ENCODE measurements around the gene RASGRF1. TPM values are rescaled to one million over a fixed set of nuclear protein-coding genes. Genes with fewer than 3 reads are reported as not detected.

The RASGRF1 gene
- total RNA-seq, 4 donors from 2014 or later, result 0.80 TPM; not detected in 3

GRCh38 chr15:79082363-79083070, 8.1 kb downstream of the RASGRF1 start:
- H3K27me3 ChIP-seq, result peaks cover 35% of the 10 kb centered on the region
- H3K27ac ChIP-seq, result no peak overlapping the region
- no peaks in the 10 kb centered on the region for H3K4me1 ChIP-seq
- no peaks in the 10 kb centered on the region for H3K36me3 ChIP-seq
- no peak overlapping the region for H3K4me3 ChIP-seq
- DNase-seq (ENCODE audit: low spot score in 2 of 2), result no peak
- H3K9me3 ChIP-seq, result no peaks in the 10 kb centered on the region
- WGBS, result 71% methylated on average over 6 of the region's 6 CpGs
- TF ChIP-seq POLR2AphosphoS5 (IDR thresholded peaks at IDR 0.05) (no peak), EP300 (IDR thresholded peaks at IDR 0.05) (no peak), POLR2A (IDR thresholded peaks at IDR 0.05) (no peak)
- TF ChIP-seq, protein P1, sequence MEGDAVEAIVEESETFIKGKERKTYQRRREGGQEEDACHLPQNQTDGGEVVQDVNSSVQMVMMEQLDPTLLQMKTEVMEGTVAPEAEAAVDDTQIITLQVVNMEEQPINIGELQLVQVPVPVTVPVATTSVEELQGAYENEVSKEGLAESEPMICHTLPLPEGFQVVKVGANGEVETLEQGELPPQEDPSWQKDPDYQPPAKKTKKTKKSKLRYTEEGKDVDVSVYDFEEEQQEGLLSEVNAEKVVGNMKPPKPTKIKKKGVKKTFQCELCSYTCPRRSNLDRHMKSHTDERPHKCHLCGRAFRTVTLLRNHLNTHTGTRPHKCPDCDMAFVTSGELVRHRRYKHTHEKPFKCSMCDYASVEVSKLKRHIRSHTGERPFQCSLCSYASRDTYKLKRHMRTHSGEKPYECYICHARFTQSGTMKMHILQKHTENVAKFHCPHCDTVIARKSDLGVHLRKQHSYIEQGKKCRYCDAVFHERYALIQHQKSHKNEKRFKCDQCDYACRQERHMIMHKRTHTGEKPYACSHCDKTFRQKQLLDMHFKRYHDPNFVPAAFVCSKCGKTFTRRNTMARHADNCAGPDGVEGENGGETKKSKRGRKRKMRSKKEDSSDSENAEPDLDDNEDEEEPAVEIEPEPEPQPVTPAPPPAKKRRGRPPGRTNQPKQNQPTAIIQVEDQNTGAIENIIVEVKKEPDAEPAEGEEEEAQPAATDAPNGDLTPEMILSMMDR (IDR thresholded peaks at IDR 0.05), result no peak

DNA sequence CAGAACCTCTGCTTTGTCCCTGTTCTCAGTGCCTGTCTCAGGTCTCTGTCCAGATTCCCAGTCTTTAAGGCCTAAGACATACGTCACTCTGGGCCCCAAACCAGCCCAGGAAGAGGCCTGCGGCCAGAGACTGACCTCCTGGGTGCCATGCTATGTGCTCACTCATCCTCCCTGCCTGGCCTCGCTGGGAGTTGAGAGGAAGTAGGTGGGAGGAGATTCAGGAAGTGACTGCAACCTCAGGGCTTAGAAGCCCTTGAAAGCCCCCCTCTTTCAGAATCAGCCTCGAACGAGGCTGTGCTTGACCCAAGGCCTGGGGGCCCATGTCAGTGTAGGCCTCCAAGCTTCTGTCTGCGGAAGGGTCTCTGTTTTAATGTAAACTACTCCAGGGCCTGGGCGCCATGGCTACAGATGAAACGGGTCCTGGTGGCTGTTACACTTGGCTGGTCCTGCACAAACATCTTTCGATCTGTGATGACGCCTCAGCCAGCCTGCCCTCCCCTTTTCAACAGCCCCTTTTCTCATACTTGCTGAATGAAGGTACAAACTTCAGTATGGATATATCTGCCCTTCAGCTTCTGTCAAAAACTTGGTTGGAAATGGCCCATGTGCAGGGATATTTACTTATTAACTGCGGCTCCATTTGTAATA, 11.7 kb downstream of the RASGRF1 start:
- Histone ChIP-seq H3K36me3 (no peaks in the 10 kb centered on the region), H3K4me1 (no peaks in the 10 kb centered on the region), H3K9me3 (no peaks in the 10 kb centered on the region), H3K27me3 (peaks cover 8% of the 10 kb centered on the region), H3K27ac (no peak overlapping the region), H3K4me3 (no peak overlapping the region)
- 93% methylated on average over 9 of the region's 11 CpGs for WGBS
- TF ChIP-seq, protein P1 (IDR thresholded peaks at IDR 0.05), result no peak
- TF ChIP-seq EP300 (IDR thresholded peaks at IDR 0.05), result no peak
- no peak for TF ChIP-seq POLR2AphosphoS5 (IDR thresholded peaks at IDR 0.05)
- TF ChIP-seq POLR2A (IDR thresholded peaks at IDR 0.05), result no peak
- DNase-seq (ENCODE audit: low spot score in 2 of 2), result no peak

DNA sequence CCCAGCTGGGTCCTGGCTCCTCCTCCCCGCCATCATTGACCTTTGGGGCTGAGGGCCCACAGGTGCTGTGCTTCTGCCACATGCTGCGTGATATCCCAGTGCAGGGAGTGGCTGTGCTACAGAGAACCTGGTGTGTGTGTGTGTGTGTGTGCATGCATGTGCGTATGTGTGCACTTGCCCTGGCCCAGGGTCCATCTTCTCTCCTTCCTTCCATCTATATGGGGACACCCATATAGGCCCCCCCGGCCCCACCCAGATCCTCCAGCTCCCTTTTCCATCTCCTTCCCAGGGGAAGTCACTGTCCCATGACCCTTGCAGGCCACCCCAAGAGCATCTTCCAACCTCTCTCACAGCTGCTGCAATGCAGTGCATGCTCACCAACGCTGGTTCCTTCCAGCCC, 12.6 kb downstream of the RASGRF1 start:
- WGBS, result 88% methylated on average over 3 of the region's 5 CpGs
- Histone ChIP-seq H3K27ac (no peak overlapping the region), H3K4me3 (no peak overlapping the region), H3K9me3 (no peaks in the 10 kb centered on the region), H3K36me3 (no peaks in the 10 kb centered on the region), H3K4me1 (no peaks in the 10 kb centered on the region), H3K27me3 (peaks cover 4% of the 10 kb centered on the region)
- TF ChIP-seq, protein P1 (IDR thresholded peaks at IDR 0.05), result no peak
- TF ChIP-seq POLR2A (IDR thresholded peaks at IDR 0.05) (no peak), EP300 (IDR thresholded peaks at IDR 0.05) (no peak), POLR2AphosphoS5 (IDR thresholded peaks at IDR 0.05) (no peak)
- DNase-seq (ENCODE audit: low spot score in 2 of 2), result no peak

GRCh38 chr15:79076661-79077060, 13.9 kb downstream of the RASGRF1 start:
- Histone ChIP-seq H3K27me3 (no peaks in the 10 kb centered on the region), H3K4me1 (no peaks in the 10 kb centered on the region), H3K9me3 (no peaks in the 10 kb centered on the region), H3K27ac (no peak overlapping the region), H3K4me3 (no peak overlapping the region), H3K36me3 (no peaks in the 10 kb centered on the region)
- TF ChIP-seq, protein P1 (IDR thresholded peaks at IDR 0.05), result no peak
- TF ChIP-seq POLR2AphosphoS5 (IDR thresholded peaks at IDR 0.05) (no peak), EP300 (IDR thresholded peaks at IDR 0.05) (no peak), POLR2A (IDR thresholded peaks at IDR 0.05) (no peak)
- DNase-seq (ENCODE audit: low spot score in 2 of 2), result no peak
- WGBS, result 78% methylated on average over 6 of the region's 6 CpGs

GRCh38 chr15:79075256-79075655, 15.3 kb downstream of the RASGRF1 start:
- Histone ChIP-seq H3K4me3 (no peak overlapping the region), H3K36me3 (no peaks in the 10 kb centered on the region), H3K27ac (no peak overlapping the region), H3K9me3 (no peaks in the 10 kb centered on the region), H3K27me3 (no peaks in the 10 kb centered on the region), H3K4me1 (no peaks in the 10 kb centered on the region)
- no peak for TF ChIP-seq POLR2AphosphoS5 (IDR thresholded peaks at IDR 0.05)
- no peak for TF ChIP-seq POLR2A (IDR thresholded peaks at IDR 0.05)
- TF ChIP-seq, protein P1 (IDR thresholded peaks at IDR 0.05), result no peak
- TF ChIP-seq EP300 (IDR thresholded peaks at IDR 0.05), result no peak
- WGBS, result 65% methylated on average over 2 of the region's 2 CpGs
- DNase-seq (ENCODE audit: low spot score in 2 of 2), result no peak
